Stomach (tissue), 9 donors: ENCODE measurements around the gene CERS6. TPM values are rescaled to one million over a fixed set of nuclear protein-coding genes. Genes with fewer than 3 reads are reported as not detected.

Source experiments
- DNase-seq, 2 donors: peaks; one replicate each; pipeline versions ENCODE4 v3.0.0 to v3.0.0-alpha.2; 2013 to 2019
- H3K27ac ChIP-seq, 5 donors: fragments of 200-600 bp in 4 of 5; sonication (generic) in 4 of 5; one replicate each; pipeline ENCODE4 v1.5.1; 2013 to 2019; ENCODE audit warnings: mild to moderate bottlenecking in 1 of 5, moderate library complexity in 1 of 5
- H3K27me3 ChIP-seq, 3 donors: fragments of 200-600 bp; sonication (generic); one replicate each; pipeline ENCODE4 v1.5.1; 2017 to 2019; ENCODE audit warnings: mixed run types in 1 of 3
- H3K36me3 ChIP-seq, 4 donors: fragments of 200-600 bp; sonication (generic); 1 replicate in 3 of 4; 2 replicates in 1 of 4; pipeline ENCODE4 v1.5.1; 2016 to 2019
- H3K4me1 ChIP-seq, 4 donors: fragments of 200-600 bp; sonication (generic); one replicate each; pipeline ENCODE4 v1.5.1; 2016 to 2019
- H3K4me3 ChIP-seq, 4 donors: fragments of 200-600 bp; sonication (generic) in 3 of 4; one replicate each; pipeline ENCODE4 v1.5.1; 2016 to 2019; ENCODE audit warnings: mild to moderate bottlenecking in 1 of 4
- H3K9me3 ChIP-seq, 4 donors: fragments of 200-600 bp; sonication (generic); one replicate each; pipeline ENCODE4 v1.5.1; 2016 to 2019
- EP300 ChIP-seq: sonication (generic); formaldehyde crosslinking; IDR thresholded peaks from one replicate; pipeline ENCODE4 v1.6.1; 2017; ENCODE audit warnings: antibody characterized with exemption
- POLR2A ChIP-seq, 4 donors: fragments of 450-650 bp; IDR thresholded peaks; one replicate each; pipeline ENCODE4 v1.6.1; 2016; ENCODE audit warnings: antibody characterized with exemption in 4 of 4, control low read depth in 2 of 4, mild to moderate bottlenecking in 1 of 4, moderate library complexity in 1 of 4
- POLR2AphosphoS5 ChIP-seq, 3 donors: sonication (generic); formaldehyde crosslinking; IDR thresholded peaks; one replicate each; pipeline ENCODE4 v1.6.1; 2016; ENCODE audit warnings: antibody characterized with exemption in 3 of 3
- WGBS, 5 donors: extraction: QIAGEN DNeasy Blood & Tissue Kit in 3 of 5; methylation state at CpG; one replicate each; pipeline versions ENCODE4 v1.1.5 to v1.1.7; 2013 to 2018; 5-methylcytosine and 5-hydroxymethylcytosine counted together
- intact Hi-C: fragments of 100-400 bp; cut with DNase I; formaldehyde crosslinking; loops from one replicate; pipeline ENCODE4 v1.15.1; 2023; ENCODE audit warnings: low total_unique reads
- polyA plus RNA-seq, 3 donors: library from polyadenylated mRNA; stranded (reverse); fragments of 200-250 nt; gene quantifications; one replicate each; pipeline ENCODE4 v1.2.3, GENCODE V29; 2013
- total RNA-seq, 5 donors: library from RNA; depleted of rRNA; stranded (reverse); fragments of >200 nt; gene quantifications; one replicate each; pipeline versions ENCODE4 v1.1.0 to v1.2.3, GENCODE V29; 2014 to 2016
- TF ChIP-seq, protein P1 (sequence below), 7 experiments: fragments of 450-650 bp in 4 of 7; fragments of 200-600 bp in 3 of 7; sonication (generic) in 3 of 7; IDR thresholded peaks; one replicate each; pipeline ENCODE4 v1.5.1; 2016 to 2019; ENCODE audit warnings: antibody characterized with exemption in 7 of 7, control low read depth in 2 of 7, mild to moderate bottlenecking in 1 of 7
- donor health status: healthy with polysubstance abuse.
- donor health status: Bipolar disorder and iron deficiency.
- donor health status: healthy.

CERS6 gene
- total and polyA plus RNA-seq, 8 donors, result 4.0 to 102 (median 53.2) TPM

DNA sequence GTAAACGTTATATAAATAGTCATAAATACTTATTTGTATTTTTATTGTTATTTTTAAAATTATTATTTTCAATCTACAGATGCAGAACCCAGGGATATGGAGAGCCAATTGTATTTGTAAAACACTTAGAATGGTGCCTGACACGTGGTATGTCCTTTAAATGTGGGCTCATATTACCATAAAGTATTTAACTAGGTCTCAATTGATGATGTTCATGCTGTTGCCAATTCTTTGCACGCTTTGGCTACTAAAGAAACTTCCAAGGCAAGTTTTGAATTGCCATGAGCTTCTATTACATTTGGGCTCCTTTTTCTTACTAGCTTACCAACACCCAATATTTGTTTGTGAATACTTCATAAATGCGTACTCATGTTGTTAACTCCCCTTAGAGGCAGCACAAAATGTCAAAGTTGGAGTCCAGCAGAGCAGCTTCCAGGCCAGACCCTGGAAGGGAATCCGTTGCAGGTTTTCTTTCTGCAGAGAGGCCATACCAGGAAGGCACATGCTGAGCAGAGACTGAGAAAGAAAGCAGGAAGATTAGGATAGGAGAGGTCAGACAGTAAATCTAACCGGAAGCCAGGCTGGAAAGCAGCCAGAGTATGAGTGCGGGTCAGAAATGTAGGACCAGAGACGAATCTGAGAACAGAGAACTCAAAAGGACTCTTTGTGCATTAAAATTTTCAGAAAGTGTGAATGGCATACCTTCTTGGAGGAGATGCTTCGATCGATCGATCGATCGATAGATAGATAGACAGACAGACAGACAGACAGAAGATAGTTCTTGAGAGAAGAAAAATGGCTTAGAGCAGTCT is 342.2 kb downstream of the CERS6 start:
- no peaks in the 10 kb centered on the region for H3K36me3 ChIP-seq
- no peaks in the 10 kb centered on the region for H3K27me3 ChIP-seq
- H3K27ac ChIP-seq, result no peak overlapping the region
- 74 to 80% (median 78%) methylated on average over 13 of the region's 13 CpGs for WGBS, 5 donors
- peak in 1 of 2 donors; percentile 54 for DNase-seq
- TF ChIP-seq POLR2A (IDR thresholded peaks at IDR 0.05), result no peak
- TF ChIP-seq, protein P1, sequence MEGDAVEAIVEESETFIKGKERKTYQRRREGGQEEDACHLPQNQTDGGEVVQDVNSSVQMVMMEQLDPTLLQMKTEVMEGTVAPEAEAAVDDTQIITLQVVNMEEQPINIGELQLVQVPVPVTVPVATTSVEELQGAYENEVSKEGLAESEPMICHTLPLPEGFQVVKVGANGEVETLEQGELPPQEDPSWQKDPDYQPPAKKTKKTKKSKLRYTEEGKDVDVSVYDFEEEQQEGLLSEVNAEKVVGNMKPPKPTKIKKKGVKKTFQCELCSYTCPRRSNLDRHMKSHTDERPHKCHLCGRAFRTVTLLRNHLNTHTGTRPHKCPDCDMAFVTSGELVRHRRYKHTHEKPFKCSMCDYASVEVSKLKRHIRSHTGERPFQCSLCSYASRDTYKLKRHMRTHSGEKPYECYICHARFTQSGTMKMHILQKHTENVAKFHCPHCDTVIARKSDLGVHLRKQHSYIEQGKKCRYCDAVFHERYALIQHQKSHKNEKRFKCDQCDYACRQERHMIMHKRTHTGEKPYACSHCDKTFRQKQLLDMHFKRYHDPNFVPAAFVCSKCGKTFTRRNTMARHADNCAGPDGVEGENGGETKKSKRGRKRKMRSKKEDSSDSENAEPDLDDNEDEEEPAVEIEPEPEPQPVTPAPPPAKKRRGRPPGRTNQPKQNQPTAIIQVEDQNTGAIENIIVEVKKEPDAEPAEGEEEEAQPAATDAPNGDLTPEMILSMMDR (IDR thresholded peaks at IDR 0.05), result no peak
- no peak for TF ChIP-seq EP300
- TF ChIP-seq POLR2AphosphoS5 (IDR thresholded peaks at IDR 0.05), result no peak
- no peaks in the 10 kb centered on the region for H3K9me3 ChIP-seq
- intact Hi-C loops, result no loop called here
- H3K4me3 ChIP-seq, result no peak overlapping the region
- peaks cover 0 to 14% (median 6%) of the 10 kb centered on the region in 4 donors for H3K4me1 ChIP-seq

GRCh38 chr2:168798888-168799410 is 342.9 kb downstream of the CERS6 start:
- TF ChIP-seq EP300, result no peak
- no peak for TF ChIP-seq POLR2AphosphoS5 (IDR thresholded peaks at IDR 0.05)
- TF ChIP-seq, protein P1 (IDR thresholded peaks at IDR 0.05), result no peak
- WGBS, 5 donors, result 80 to 96% (median 95%) methylated on average over 1 of the region's 1 CpG
- Histone ChIP-seq H3K27ac (no peak overlapping the region), H3K4me1 (peaks cover 0 to 14% (median 6%) of the 10 kb centered on the region in 4 donors), H3K9me3 (no peaks in the 10 kb centered on the region), H3K4me3 (no peak overlapping the region), H3K27me3 (no peaks in the 10 kb centered on the region), H3K36me3 (no peaks in the 10 kb centered on the region)
- no peak for DNase-seq
- intact Hi-C loops, result no loop called here

DNA sequence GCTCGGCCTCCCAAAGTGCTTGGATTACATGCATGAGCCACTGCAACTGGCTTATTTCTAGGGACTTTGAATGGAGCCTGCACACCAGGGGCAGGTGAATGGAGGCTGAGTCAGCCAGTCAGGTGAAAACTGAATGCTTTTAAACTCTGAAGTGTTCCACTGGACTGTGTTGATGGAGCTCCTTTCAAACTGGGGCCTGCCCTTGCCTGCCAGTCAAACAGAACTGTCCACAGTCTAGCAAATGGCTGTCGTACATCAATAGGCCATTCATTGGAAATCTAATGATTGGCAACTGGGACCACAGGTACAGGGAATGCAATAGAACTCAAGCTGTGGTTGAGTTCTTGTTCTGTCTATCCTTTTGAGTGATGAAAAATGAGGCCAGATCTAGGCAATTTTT is 345.4 kb downstream of the CERS6 start:
- intact Hi-C loops, result no loop called here
- Histone ChIP-seq H3K36me3 (no peaks in the 10 kb centered on the region), H3K27me3 (no peaks in the 10 kb centered on the region), H3K27ac (peak overlapping the region; percentile 75 to 90 (median 80)), H3K4me3 (no peak overlapping the region), H3K4me1 (peaks cover 0 to 22% (median 10%) of the 10 kb centered on the region in 4 donors), H3K9me3 (no peaks in the 10 kb centered on the region)
- WGBS, 5 donors, result 43 to 50% (median 48%) methylated on average over 2 of the region's 2 CpGs
- TF ChIP-seq POLR2AphosphoS5 (IDR thresholded peaks at IDR 0.05) (no peak), POLR2A (IDR thresholded peaks at IDR 0.05) (no peak), EP300 (no peak)
- no peak for DNase-seq

GRCh38 chr2:168801961-168802858 is 346.1 kb downstream of the CERS6 start, which contains the start of gene NOSTRIN:
Gene NOSTRIN, plus strand, starts transcription at chr2:168802637. Its CDS starts 10 bp downstream, at chr2:168802647.
- TF ChIP-seq, protein P1 (IDR thresholded peaks at IDR 0.05), result no peak
- TF ChIP-seq EP300 (peak; percentile 17), POLR2AphosphoS5 (IDR thresholded peaks at IDR 0.05) (peak; percentile 66 to 97 (median 92)), POLR2A (IDR thresholded peaks at IDR 0.05) (peak in 2 of 4 donors; percentile 37 to 68)
- peak; percentile 78 to 92 for DNase-seq
- Histone ChIP-seq H3K27me3 (no peaks in the 10 kb centered on the region), H3K36me3 (no peaks in the 10 kb centered on the region), H3K27ac (peak within 1 kb of the TSS; percentile 75 to 91 (median 84)), H3K4me1 (peaks cover 0 to 22% (median 10%) of the 10 kb centered on the region in 4 donors), H3K4me3 (peak within 1 kb of the TSS; percentile 18 to 43 (median 26)), H3K9me3 (no peaks in the 10 kb centered on the region)
- WGBS, 5 donors, result 16 to 25% (median 22%) methylated on average over 10 of the region's 10 CpGs
- intact Hi-C loops, result no loop called here
